ENCODE data around the gene MBP. TPM values are rescaled to one million over a fixed set of nuclear protein-coding genes. Genes with fewer than 3 reads are reported as not detected.

The MBP gene
- total RNA-seq, 2 experiments from 2014 or later = 13.5 to 28.9 TPM

- H3K4me2 ChIP-seq (ENCODE audit: low read length) = peak overlapping the region; percentile 72
Measured at GRCh38 chr18:77151033-77151771, 18.6 kb upstream of the MBP start.

GRCh38 chr18:77150588-77150987 lies 18.0 kb upstream of the MBP start:
- CTCF ChIA-PET (ENCODE audit: unreplicated experiment) = no interaction called here
- POLR2A ChIA-PET = no interaction called here
- no peak overlapping the region for H3K27ac ChIP-seq (ENCODE audit: low read depth, low read length, poor library complexity, severe bottlenecking)
- no TSS peak for BruUV-seq (replicated peaks)
- no peak for DNase-seq (ENCODE audit: low spot score)
- no peaks in the 10 kb centered on the region for H3K79me2 ChIP-seq (ENCODE audit: insufficient read depth, low read depth, low read length)
- peaks cover 23% of the 10 kb centered on the region for H3K4me1 ChIP-seq (ENCODE audit: insufficient read depth, low read length, poor library complexity, severe bottlenecking)
- H3K4me3 ChIP-seq (ENCODE audit: low read depth, low read length, poor library complexity, severe bottlenecking) = no peak overlapping the region
- TF ChIP-seq CTCF (conservative IDR thresholded peaks at IDR 0.05; ENCODE audit: low read length) = no peak
- no peak for TF ChIP-seq EZH2phosphoT487 (IDR thresholded peaks at IDR 0.05; ENCODE audit: borderline replicate concordance, low read depth, low read length)
- H2AFZ ChIP-seq (ENCODE audit: low read length) = no peak overlapping the region
- no peaks in the 10 kb centered on the region for H3K36me3 ChIP-seq (ENCODE audit: insufficient read depth, low read length)
- H4K20me1 ChIP-seq (ENCODE audit: insufficient read depth, low read length) = no peaks in the 10 kb centered on the region
- no peak overlapping the region for H3K4me2 ChIP-seq (ENCODE audit: low read length)
- H3K9me3 ChIP-seq (ENCODE audit: low read length) = no peaks in the 10 kb centered on the region
- H3K9me2 ChIP-seq (ENCODE audit: insufficient read depth, low read length) = no peaks in the 10 kb centered on the region
- intact Hi-C loops (cut with micrococcal nuclease; ENCODE audit: unreplicated experiment) = no loop called here

More at GRCh38 chr18:77151033-77151771, 18.6 kb upstream of the MBP start:
- DNase-seq (ENCODE audit: low spot score) = no peak
- Histone ChIP-seq H3K36me3 (ENCODE audit: insufficient read depth, low read length) (no peaks in the 10 kb centered on the region), H3K4me3 (ENCODE audit: low read depth, low read length, poor library complexity, severe bottlenecking) (peak overlapping the region; percentile 52), H3K27ac (ENCODE audit: low read depth, low read length, poor library complexity, severe bottlenecking) (no peak overlapping the region), H3K4me1 (ENCODE audit: insufficient read depth, low read length, poor library complexity, severe bottlenecking) (peaks cover 23% of the 10 kb centered on the region), H3K9me3 (ENCODE audit: low read length) (no peaks in the 10 kb centered on the region), H3K79me2 (ENCODE audit: insufficient read depth, low read depth, low read length) (no peaks in the 10 kb centered on the region), H4K20me1 (ENCODE audit: insufficient read depth, low read length) (no peaks in the 10 kb centered on the region), H2AFZ (ENCODE audit: low read length) (peak overlapping the region; percentile 36; the same call in 1 of the 2 replicates), H3K9me2 (ENCODE audit: insufficient read depth, low read length) (no peaks in the 10 kb centered on the region)
- intact Hi-C loops (cut with micrococcal nuclease; ENCODE audit: unreplicated experiment) = no loop called here
- TF ChIP-seq EZH2phosphoT487 (IDR thresholded peaks at IDR 0.05; ENCODE audit: borderline replicate concordance, low read depth, low read length) (no peak), CTCF (conservative IDR thresholded peaks at IDR 0.05; ENCODE audit: low read length) (no peak)
- POLR2A ChIA-PET = no interaction called here
- BruUV-seq (replicated peaks) = no TSS peak
- CTCF ChIA-PET (ENCODE audit: unreplicated experiment) = no interaction called here

GRCh38 chr18:77148289-77148688 lies 15.7 kb upstream of the MBP start:
- POLR2A ChIA-PET = no interaction called here
- Histone ChIP-seq H3K4me1 (ENCODE audit: insufficient read depth, low read length, poor library complexity, severe bottlenecking) (peaks cover 23% of the 10 kb centered on the region), H3K27ac (ENCODE audit: low read depth, low read length, poor library complexity, severe bottlenecking) (no peak overlapping the region), H2AFZ (ENCODE audit: low read length) (no peak overlapping the region), H3K4me2 (ENCODE audit: low read length) (no peak overlapping the region), H3K9me3 (ENCODE audit: low read length) (no peaks in the 10 kb centered on the region), H3K9me2 (ENCODE audit: insufficient read depth, low read length) (no peaks in the 10 kb centered on the region), H4K20me1 (ENCODE audit: insufficient read depth, low read length) (no peaks in the 10 kb centered on the region), H3K36me3 (ENCODE audit: insufficient read depth, low read length) (no peaks in the 10 kb centered on the region), H3K4me3 (ENCODE audit: low read depth, low read length, poor library complexity, severe bottlenecking) (no peak overlapping the region), H3K79me2 (ENCODE audit: insufficient read depth, low read depth, low read length) (no peaks in the 10 kb centered on the region)
- intact Hi-C loops (cut with micrococcal nuclease; ENCODE audit: unreplicated experiment) = no loop called here
- no TSS peak for BruUV-seq (replicated peaks)
- TF ChIP-seq CTCF (conservative IDR thresholded peaks at IDR 0.05; ENCODE audit: low read length) = no peak
- no peak for TF ChIP-seq EZH2phosphoT487 (IDR thresholded peaks at IDR 0.05; ENCODE audit: borderline replicate concordance, low read depth, low read length)
- DNase-seq (ENCODE audit: low spot score) = no peak
- CTCF ChIA-PET (ENCODE audit: unreplicated experiment) = no interaction called here

Measured in OCI-LY7 (cell line).